Mammary epithelial cell (primary cell): ENCODE measurements around the gene BATF.

ENCODE experiments used
- CTCF ChIP-seq, 2 donors: IDR thresholded peaks in 1 of 2; conservative IDR thresholded peaks in 1 of 2; 2 replicates each; pipeline ENCODE4 v1.5.1; 2011 to 2012; ENCODE audit warnings: inconsistent platforms in 2 of 2, low read length in 2 of 2, mild to moderate bottlenecking in 2 of 2, control low read depth in 1 of 2, low read depth in 1 of 2; ENCODE audit not compliant: insufficient read depth in 1 of 2; ENCODE audit errors: extremely low read depth in 1 of 2
- EZH2 ChIP-seq: IDR thresholded peaks from 2 replicates; pipeline ENCODE4 v1.6.1; 2012; ENCODE audit warnings: low read length, inconsistent platforms, borderline replicate concordance

- TF ChIP-seq CTCF (conservative IDR thresholded peaks at IDR 0.05 in 1 of 2, IDR thresholded peaks at IDR 0.05 in 1 of 2; ENCODE audit: extremely low read depth in 1 of 2, insufficient read depth in 1 of 2, low read depth in 1 of 2, low read length in 2 of 2) = no peak
- TF ChIP-seq EZH2 = no peak
Observed at GRCh38 chr14:75568140-75568539, 45.9 kb downstream of the BATF start.
